GM21381 (cell line): ENCODE measurements around the gene PDXK.
A peak's percentile ranks its signal among the peaks of the same experiment; 100 is the strongest.

Experiments used
- ATAC-seq: cut with Tn5 transposase; IDR thresholded peaks from one replicate; pipeline ENCODE4 v1.9.1; 2021; ENCODE audit warnings: mild to moderate bottlenecking, moderate library complexity; ENCODE audit not compliant: unreplicated experiment

The PDXK gene

DNA sequence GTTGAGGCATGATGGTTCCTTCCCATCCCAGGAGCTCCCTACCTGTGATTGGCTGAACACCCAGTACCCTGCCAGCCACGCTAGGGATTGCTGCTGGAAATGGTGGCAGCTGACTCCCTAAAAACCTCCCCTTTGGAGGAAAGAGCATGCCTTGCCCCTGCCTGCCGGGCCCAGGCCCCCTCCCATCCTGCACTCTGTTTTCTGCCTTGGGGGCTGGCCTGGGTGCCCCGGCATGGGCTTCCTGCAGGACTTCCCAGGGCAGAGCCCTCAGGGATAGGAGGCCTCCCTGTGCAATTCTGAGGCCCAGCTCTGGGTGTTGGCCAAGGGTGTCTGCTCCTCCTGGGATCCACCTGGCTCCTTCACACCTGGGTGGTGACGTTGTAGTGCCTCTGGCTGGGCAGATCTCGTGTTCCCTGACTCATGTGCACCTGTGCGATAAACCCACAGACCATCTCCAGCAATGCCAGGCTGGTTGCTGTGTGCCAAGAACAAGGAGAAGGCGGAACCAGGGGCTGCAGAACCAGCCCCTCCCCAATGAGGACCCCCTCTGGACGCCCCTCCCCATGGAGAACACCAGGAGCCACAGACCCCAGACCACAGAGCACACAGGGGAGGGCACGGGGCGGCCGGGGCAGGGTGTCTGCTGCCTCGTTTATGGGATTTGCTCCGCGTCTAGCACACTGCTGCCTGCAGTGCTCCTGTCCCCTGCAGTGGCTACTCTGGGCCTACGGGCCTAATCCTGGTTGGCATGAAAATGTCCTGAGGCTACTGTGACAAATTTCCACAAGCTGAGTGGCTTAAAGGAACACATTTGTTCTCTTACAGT is 43.6 kb downstream of the PDXK start:
- ATAC-seq = no peak

DNA sequence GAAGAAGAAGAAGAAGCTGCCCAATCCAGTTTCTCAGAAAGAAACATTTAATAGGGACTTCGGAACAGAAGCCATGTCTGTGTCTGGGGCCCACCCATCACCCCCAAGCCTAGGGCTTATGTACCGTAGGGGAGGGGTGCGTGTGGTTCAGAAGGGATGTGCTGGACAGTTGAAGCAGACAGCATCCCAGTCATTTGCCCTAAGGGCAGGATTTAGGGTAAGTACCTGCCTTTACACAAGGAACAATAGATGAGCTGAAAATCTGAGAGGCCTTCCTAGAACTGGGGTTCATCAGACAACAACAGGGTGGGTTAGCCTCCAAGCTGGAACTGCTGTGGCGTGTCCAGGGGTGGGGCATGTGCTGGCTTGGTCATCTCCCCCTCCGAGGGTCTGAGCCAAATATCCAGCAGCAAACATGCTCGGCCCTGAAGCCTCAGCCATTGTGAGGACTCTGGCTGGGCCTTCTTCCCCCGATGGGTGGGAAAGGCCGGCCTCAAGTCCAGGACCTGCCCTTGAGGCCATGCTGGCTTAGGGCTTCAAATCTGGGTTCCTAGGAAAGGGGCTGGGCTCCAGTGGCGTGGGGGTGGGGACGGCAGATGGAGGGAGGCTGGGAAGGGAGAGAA is 45.1 kb downstream of the PDXK start:
- ATAC-seq = no peak

DNA sequence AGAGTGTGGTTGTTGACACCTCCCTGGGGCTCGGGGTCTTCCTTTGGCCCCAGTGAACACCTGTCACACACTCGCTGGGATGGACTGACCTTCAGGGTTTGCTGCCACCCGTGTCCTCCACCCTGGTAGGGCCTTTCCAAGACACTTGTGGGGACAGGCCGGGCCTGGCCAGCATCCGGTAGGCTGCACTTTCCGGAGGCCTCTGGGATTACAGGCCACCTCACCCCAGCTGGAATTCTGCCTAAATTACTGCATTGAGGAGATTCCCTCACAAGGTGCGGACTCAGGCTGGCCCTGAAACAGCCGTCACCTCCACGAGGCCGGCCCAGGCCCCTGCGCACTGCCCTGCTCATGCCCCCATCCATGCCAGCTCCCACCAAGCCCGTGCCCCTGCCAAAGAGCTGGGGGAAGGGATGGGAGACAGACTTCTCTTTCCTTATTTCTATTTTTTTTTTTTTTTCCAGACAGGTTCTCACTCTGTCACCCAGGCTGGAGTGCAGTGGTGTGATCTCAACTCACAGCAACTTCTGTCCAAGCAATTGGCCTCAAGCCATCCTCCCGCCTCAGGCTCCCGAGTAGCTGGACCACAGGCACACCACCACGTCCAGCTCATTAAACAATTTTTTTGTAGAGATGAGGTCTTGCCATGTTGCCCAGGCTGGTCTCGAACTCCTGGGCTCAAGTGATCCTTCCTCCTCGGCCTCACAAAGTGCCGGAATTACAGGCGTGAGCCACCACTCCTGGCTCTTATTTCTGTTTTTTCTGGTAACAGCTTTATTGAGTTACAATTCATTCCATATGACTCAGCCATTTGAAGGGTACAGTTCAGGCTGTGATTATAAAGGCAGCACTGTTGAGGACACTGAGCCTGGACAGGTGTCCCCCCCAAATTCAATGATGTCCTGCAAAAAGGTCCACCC is 45.9 kb downstream of the PDXK start:
- no peak for ATAC-seq

DNA sequence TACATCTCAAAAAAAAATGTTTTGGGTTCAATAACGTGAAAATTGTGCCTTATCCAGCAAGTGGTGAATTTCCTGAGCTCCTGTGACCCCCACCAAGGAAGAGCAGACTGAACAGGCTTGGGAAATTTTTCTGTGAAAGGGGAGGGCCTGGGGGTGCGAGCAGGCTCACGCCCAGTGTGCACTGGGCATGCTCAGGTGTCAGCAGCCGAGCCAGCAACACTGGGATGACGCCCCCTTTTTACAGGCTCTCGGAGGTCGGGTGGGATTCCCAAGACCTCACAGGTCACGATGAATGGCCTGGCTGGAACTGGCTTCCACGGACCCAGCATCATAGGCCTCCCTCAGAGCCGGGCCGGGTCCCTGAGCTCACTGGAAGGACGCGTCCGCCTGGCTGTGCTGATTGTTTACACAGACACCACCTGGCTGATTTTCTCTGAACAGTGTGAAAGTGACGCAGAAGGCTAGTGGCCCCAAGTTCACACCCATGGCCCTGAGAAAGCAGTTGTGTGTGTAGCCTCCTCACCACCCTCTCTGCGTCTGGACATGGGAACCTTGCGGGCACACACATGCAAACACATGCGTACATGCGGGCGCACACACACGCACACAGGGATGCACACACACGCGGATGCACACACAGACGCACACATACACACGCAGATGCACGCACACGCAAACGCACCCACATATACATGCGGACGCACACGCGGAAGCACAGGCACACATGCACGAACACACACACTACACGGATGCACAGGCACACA is 48.0 kb downstream of the PDXK start:
- no peak for ATAC-seq

DNA sequence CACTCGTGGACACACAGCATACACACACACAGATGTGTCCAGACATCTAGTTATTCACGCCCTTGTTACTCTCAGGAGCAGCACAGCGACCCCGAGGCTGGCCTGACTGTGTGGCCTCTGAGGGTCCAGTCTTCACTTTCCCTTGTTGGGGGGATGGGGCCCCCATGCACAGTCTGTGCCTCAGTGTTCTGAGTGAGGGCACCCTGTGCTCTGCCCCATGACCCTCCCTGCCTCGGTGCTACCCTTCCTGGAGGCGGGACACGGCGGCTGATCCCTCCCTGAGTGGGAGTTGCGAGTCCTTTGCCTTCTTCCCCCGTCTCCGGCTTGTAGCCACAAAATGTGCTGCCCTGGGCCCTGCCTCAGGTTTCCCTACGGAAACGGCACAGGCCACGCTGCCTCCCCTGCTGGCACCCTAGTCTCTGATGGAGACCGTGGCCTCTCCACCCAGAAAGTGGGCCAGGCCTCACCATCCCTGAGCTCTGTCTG is 48.6 kb downstream of the PDXK start:
- no peak for ATAC-seq

DNA sequence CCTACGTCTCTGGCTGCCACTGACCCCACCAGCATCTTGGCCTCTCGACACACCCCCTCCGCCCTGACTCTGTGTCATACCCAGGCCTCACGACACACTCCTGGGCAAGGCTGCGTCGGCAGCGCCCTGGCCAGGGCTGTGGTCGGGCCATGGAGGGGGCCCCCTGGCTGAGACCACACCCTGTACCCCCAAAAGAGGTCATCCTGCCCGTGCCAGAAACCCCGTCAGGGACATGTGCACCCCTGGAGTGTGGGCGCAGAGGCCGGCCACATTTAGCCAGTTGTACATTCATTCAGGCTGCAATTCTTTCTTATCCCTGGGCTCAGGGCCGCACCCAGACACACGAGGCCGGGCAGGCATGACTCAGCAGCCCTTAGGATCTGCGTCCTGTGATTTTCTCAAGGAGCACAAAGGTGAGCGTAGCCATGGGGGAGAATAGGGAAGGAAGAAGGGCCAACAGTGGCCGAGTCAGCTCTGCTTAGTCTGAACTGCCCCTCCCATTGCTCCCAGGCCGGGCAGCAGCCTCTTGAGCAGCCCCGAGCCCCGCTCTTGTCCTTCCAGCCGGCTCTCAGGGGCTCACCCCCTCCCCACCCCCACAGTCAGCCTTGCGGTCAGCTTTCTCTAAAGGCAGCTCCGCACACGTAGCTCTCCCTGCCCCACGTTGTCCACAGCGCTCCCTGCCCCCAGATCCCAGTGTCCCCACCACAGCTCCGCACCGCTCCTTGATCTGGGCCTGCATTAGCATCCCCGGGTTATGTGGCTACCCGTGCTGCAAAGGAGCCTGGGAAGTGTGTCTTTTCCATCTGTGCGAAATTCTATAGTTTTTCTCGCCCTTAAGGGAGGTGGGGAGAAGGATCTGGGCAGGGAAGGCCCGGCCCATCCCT is 49.3 kb downstream of the PDXK start:
- no peak for ATAC-seq

DNA sequence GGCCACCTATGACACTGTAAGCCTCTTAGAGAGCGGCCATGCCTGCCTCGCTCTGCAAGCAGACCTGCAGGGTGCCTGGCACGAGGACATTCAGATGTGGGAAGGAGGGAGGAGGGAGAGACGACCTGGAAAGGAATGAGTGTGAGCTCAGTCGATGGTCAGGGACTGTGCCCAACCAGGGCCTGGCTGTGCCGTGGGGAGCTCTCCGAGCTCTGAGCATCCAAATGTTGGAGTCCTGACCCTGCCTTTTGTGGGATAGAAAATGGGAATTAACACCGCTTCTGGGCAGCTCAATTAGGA is 49.9 kb downstream of the PDXK start:
- ATAC-seq = no peak

DNA sequence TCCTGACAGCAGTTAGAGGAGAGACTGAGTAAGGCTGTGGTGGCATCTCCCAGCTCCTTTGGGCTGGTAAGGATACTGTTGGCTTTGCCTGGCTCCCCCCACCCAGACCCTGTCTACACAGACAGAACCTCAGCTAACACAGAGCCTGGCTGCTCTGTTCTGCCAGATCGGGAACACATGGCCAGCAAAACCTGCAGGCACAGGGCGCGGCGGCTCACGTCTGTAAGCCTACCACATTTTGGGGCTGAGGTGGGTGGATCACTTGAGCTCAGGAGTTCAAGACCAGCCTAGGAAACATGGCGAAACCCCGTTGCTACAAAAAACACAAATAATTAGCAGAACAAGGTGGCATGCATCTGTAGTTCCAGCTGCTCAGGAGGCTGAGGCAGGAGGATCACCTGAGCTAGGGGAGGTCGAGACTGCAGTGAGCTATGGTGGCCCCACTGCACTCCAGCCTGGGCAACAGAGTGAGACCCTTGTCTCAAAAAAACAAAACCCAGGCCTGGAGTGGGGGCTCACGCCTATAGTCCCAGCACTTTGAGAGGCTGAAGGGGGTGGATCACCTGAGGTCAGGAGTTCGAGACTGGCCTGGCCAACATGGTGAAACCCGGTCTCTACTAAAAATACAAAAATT is 50.5 kb downstream of the PDXK start:
- no peak for ATAC-seq

DNA sequence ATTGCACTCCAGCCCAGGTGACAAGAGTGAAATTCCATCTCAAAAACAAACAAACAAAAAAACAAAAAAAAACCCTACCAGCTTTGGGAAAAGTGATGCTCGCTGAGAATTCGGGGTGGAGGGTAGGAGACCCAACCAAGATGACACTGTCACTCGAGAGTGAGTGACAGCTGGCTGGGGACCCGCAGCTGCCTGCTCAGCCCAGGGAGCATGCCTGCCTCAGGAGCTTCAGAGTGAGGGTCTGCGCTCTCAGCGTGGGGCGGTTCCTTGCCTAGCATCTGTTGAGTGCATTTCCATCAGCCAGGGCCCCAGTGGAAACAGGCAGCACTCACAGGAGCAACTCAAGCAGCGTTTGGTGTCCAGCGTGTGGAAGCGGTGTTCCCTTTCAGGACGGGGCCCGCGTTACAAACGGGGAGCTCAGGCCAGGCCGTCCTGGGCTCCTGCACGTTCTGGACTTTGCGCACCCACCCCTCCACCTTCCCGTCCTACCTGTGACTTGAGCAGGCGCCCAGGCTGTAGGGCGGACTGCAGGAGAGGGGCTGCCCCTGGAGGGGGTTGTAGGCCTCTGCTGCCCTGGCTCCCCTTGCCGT is 51.2 kb downstream of the PDXK start:
- ATAC-seq = no peak

DNA sequence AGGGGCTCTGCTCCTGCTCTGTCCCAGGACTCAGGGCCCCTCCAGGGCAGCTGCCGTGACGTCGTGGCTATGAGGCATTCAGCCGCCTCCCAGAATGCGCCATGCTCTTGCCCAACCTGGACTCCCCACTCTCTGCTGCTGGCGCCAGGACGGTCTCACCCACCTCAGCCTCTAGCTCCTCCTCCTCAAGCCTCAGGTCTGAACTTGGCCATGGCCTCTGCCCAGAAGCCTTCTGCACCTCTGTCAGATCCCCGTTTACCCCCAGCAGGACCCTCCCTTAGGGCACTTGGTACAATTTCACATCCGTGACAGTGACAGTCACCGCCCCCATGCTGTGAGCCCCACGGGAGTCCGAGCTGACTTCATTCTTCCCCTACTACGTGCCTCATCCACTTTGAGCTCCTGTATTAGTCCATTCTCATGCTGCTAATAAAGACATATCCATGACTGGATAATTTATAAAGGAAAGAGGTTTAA is 52.3 kb downstream of the PDXK start:
- no peak for ATAC-seq

DNA sequence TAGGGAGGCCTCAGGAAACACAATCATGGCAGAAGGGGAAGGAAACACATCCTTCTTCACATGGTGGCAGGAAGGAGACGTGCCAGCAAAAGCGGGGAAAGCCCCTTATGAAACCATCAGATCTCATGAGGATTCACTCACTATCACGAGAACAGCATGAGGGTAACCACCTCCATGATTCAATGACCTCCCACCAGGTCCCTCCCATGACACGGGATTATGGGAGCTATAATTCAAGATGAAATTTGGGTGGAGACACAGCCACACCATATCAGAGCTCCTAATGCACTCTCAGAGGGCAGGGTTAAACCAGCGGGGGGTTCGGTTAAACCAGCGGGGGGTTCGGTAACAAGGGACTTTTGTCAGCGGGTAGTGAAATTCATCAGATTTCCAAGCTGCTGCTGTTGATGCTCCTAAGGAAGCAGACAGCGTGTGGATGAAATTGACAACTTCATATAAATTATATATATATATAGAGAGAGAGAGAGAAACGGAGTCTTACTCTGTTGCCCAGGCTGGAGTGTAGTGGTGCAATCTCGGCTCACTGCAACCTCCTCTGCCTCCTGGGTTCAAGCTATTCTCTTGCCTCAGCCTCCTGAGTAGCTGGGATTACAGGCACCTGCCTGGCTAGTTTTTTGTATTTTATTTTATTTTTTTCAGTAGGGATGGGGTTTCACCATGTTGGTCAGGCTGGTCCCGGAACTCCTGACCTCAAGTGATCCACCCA is 52.9 kb downstream of the PDXK start:
- no peak for ATAC-seq

DNA sequence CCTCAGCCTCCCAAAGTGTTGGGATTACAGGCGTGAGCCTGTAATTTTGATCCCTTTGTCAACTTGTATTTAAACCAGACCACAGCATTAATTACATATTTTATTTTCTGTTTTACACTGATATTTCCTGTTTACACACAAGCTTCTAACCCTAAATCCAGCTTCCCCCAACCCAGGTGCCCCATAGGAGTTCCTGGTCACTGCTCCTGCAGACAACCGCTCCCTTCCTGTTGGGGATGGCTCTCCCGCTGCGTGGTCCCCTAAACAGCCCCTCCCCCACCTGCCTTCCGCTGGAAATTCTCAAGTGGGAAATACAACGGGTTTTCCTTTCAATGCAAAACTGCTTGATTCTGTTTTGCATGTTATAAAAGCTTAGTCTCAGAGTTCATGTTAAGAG is 53.5 kb downstream of the PDXK start:
- ATAC-seq = no peak

DNA sequence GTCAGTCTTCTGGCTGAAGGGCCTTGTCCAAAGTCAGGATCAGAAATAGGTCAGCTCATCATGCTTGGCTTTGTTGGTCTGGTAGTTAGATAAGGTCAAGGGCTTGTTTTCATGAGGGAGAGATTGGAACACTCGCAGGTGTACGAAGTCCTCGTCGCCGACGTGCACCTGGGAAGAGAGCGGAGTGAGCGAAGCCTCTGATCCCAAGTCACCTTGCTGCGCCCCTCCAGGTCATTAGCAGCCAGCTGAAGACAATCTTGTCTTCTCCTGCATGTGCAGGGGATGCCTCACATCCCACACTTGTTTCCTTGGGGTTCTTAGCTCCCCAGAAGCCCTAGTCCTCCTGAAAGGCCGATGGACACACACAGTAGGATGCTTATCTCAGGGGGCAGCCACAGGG is 55.2 kb downstream of the PDXK start:
- ATAC-seq = no peak

DNA sequence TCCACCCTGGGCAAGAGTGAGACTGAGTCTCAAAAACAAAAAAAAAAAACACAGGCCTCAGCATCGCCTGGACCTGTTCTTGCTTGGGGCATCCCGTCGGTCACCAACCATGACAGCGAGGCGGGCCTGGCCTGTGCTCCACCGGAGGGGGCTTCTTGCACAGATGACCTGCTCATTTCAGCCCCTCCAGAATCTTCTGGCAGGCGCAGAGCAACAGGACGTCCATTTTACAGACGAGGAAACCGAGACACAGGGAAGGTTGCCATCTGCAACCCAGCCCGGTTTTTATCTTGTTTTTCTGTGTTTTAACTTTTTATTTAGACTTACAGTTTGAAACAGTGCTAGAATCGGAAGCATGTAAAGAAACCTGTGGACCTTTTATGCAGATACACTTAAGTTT is 56.3 kb downstream of the PDXK start:
- no peak for ATAC-seq

DNA sequence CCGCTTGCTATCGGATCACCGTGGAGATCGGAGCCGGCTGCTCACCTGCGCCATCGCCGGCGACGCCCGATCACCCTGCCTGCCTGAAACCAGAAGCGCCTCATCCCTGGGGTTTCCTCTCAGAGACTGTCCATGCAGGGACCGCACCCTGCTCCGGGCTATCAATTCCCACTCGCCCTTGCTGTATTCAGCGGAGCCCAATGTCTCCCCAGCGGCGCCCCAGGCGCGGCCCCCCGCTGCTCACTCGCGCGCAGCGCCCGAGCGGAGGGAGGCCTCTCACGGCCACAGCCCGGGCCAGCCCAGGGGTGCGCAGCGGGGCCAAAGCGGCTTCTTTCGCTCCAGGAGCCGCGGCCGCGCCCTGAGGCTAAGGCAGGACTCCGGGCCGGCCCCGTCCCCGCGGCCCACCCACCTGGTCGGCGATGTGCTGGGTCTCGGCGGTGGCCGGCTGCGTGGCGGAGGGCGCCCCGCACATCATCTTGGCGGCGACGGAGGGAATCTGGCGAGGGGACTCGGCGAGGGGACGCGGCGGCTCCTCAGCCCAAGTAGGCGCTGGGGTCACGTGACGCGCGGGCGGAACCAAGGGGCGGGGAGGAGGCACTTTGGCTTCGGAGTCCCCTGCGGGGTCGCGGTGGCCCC is 57.0 kb downstream of the PDXK start, which contains the start of gene CSTB:
Gene CSTB (minus strand): TSS at position 514 of the 636 bp plus-strand sequence. CDS start 39 bp downstream, at position 475.
- ATAC-seq = peak; percentile 72

DNA sequence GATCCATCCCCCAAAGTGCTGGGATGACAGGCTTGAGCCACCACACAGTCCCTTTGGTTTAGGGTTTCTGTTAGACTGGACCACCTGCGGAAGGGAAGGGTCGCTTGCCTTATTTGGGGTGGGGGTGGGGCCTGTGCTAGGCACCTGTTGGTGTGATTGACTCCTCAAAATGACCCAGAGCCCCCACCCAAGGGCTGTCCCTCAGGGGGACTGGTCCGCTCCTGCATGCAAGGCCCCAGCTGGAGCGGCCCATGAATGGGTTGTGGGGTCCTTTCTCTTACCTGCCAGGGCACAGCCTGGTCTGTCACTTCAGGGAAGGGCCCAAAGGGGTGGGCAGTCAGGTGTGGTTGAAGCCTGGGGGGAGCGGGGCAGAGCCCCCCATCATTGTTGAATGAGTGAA is 59.0 kb downstream of the PDXK start:
- ATAC-seq = no peak

DNA sequence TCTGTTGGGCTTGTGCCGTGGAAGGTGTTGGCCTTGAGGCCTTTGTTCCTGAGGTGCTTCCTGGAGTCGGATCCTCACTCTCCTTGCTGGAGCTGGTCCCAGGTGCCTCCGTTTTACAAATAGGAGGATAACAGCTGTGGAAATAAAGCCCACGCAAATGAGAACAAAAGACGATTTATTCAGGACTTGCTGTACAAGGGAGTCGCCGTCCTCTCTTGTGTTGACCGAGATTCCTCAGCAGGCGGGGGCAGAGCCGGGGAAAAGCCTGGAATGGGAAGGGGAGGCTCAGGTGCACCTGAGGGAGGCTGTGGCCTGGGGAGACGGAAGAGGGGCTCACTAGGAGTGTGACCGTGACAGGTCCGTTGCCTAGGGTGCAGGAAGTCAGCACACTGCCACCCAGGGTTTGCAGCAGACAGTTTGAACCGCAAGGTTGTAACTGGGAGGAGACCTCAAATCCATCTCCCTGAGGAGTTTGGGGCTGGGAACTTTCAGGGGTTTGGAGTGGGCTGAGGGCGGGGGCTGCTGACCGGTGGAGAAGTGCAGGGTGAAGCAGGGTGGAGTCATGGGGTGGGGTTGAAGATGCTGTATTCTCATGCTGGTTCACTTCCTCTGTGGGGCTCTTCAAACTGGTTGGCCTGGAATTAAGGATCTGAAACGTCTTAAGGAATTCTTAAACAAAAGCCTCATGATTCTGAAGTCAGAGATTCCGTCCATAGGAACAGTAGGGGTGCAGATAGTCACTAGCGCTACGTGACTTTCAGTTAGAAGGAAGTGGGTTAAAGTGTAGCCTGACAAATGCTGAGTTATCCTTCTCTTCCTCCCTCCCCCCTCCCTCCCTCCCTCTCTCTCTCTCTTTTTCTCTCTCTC is 59.8 kb downstream of the PDXK start:
- no peak for ATAC-seq
